Measurements from ENCODE around the gene WNT3A.
A peak's percentile ranks its signal among the peaks of the same experiment; 100 is the strongest.

WNT3A gene

DNA sequence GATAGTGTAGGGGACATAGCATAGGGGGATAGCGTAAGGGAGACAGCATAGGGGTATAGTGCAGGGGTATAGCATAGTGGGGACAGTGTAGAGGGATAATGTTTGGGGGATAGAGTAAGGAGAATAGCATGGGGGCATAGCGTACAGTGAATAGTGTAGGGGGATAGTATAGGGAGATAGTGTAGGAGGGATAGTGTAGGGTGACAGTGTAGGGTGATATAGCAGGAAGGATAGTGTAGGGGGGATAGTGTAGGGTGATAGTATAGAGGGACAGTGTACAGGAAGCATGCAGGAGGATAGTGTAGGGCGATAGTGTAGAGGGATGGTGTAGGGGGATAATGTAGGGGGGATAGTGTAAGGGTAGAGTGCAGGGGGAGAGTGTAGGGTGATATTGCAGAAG, 64.1 kb downstream of the WNT3A start:
- Histone ChIP-seq H3K4me3 (ENCODE audit: low read depth, low read length) (no peak overlapping the region), H3K27me3 (replicated peaks) (peaks cover 6% of the 10 kb centered on the region), H3K27ac (no peak overlapping the region), H3K36me3 (replicated peaks) (no peaks in the 10 kb centered on the region)
- TF ChIP-seq, protein P1, sequence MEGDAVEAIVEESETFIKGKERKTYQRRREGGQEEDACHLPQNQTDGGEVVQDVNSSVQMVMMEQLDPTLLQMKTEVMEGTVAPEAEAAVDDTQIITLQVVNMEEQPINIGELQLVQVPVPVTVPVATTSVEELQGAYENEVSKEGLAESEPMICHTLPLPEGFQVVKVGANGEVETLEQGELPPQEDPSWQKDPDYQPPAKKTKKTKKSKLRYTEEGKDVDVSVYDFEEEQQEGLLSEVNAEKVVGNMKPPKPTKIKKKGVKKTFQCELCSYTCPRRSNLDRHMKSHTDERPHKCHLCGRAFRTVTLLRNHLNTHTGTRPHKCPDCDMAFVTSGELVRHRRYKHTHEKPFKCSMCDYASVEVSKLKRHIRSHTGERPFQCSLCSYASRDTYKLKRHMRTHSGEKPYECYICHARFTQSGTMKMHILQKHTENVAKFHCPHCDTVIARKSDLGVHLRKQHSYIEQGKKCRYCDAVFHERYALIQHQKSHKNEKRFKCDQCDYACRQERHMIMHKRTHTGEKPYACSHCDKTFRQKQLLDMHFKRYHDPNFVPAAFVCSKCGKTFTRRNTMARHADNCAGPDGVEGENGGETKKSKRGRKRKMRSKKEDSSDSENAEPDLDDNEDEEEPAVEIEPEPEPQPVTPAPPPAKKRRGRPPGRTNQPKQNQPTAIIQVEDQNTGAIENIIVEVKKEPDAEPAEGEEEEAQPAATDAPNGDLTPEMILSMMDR (IDR thresholded peaks at IDR 0.05; ENCODE audit: low read depth, low read length, missing control alignments): no peak
- no peak for DNase-seq
- in situ Hi-C loops (cut with HindIII; ENCODE audit: low pct_ligation_motif_present, low sequenced_read_pairs): no loop called here

DNA sequence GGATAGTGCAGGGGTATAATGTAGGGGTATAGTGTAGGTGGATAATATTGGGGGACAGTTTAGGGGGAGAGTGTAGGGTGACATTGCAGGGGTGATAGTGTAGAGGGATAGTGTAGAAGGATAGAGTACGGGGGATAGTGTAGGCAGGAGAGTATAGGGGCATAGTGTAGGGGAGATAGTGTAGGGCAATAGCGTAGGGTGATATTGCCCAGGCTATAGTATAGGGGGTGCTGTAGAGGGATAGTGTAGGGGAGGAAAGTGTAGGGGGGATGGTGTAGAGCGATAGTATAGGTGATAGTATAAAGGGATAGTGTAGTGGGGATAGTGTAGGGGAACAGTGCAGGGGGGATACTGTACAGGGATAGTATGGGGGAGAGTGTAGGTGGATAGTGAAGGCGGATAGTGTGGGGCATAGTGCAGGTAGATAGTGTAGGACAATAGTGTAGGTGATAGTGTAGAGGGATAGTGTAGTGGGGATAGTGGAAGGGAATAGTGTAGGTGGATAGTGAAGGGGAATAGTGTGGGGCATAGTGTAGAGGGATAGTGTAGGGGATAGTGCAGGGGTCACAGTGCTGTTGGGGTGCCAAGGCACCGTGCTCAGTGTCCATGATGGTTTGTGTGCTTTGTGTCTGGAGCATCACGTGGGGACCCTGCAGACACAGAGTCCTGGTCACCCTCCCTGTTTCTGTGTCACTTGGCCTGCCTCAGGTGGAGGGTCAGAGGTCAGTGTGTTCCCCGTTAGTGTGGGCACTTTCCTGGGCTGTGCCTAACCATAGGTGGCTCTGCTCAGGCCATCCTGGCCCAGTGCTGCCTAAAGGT, 65.2 kb downstream of the WNT3A start:
- Histone ChIP-seq H3K36me3 (replicated peaks) (no peaks in the 10 kb centered on the region), H3K27ac (no peak overlapping the region), H3K4me3 (ENCODE audit: low read depth, low read length) (no peak overlapping the region), H3K27me3 (replicated peaks) (peaks cover 5% of the 10 kb centered on the region)
- TF ChIP-seq, protein P1 (IDR thresholded peaks at IDR 0.05; ENCODE audit: low read depth, low read length, missing control alignments): no peak
- DNase-seq: no peak
- in situ Hi-C loops (cut with HindIII; ENCODE audit: low pct_ligation_motif_present, low sequenced_read_pairs): no loop called here

DNA sequence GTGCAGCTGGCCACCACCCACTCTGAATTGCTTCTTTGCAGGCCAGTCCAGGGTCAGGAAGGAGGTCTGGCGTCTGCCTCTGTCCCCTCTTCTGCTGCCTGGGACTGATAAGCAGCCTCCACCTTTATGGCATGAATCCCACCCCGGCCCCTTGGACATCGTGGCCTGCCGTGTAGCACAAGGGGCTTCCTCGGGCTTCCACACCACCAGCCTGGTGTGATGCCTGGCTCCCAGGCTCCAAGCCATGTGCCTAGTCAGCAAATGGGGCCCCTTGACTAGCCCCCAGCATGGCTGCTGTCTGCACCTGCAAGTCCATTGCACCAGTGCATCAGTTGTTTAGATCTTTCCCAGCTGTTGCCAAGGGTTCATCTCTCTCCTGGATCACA, 65.9 kb downstream of the WNT3A start:
- TF ChIP-seq, protein P1 (IDR thresholded peaks at IDR 0.05; ENCODE audit: low read depth, low read length, missing control alignments): no peak
- peaks cover 2% of the 10 kb centered on the region for H3K27me3 ChIP-seq (replicated peaks)
- in situ Hi-C loops (cut with HindIII; ENCODE audit: low pct_ligation_motif_present, low sequenced_read_pairs): no loop called here
- H3K36me3 ChIP-seq (replicated peaks): no peaks in the 10 kb centered on the region
- H3K27ac ChIP-seq: no peak overlapping the region
- no peak for DNase-seq
- H3K4me3 ChIP-seq (ENCODE audit: low read depth, low read length): no peak overlapping the region

DNA sequence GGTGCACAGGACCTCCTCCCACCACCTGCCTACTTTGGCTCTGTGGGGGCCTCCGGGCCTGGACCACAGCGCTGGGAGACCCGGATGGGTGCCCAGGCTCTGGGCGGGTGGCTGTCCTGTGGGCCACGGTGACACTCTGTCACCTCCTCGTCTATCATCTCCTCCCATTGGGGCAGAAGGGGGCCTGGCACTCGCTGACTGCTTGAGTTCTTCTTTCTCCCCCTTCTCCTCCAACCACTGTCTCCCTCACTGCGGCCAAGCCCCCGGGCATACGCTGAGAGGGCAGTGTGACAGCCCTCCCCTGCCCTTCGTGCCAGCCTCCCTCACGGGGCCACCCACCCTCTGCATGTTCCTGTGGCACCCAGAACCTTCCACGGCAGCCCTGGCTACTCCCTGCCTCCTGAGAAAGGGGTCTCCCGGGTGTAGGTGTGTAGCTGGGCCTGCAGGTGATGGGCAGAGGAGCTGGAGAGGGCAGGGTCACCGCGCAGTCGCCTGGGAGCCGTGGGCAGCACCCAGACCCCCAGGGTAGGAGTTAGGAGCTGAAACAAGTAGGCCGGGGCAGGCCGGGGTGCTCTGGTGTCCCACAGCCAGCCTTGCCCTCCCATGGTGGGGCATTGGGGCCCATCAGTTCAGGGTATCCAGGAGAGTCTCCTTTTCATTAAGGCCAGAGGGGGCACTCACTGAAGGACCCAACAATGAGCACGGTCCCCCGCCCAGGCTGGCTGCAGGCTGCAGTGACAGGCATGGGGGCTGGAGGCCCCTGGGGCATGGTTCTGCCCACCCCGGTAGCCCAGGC, 66.5 kb downstream of the WNT3A start:
- Histone ChIP-seq H3K4me3 (ENCODE audit: low read depth, low read length) (no peak overlapping the region), H3K27me3 (replicated peaks) (peaks cover 2% of the 10 kb centered on the region), H3K36me3 (replicated peaks) (no peaks in the 10 kb centered on the region), H3K27ac (no peak overlapping the region)
- TF ChIP-seq, protein P1 (IDR thresholded peaks at IDR 0.05; ENCODE audit: low read depth, low read length, missing control alignments): no peak
- in situ Hi-C loops (cut with HindIII; ENCODE audit: low pct_ligation_motif_present, low sequenced_read_pairs): no loop called here
- no peak for DNase-seq

DNA sequence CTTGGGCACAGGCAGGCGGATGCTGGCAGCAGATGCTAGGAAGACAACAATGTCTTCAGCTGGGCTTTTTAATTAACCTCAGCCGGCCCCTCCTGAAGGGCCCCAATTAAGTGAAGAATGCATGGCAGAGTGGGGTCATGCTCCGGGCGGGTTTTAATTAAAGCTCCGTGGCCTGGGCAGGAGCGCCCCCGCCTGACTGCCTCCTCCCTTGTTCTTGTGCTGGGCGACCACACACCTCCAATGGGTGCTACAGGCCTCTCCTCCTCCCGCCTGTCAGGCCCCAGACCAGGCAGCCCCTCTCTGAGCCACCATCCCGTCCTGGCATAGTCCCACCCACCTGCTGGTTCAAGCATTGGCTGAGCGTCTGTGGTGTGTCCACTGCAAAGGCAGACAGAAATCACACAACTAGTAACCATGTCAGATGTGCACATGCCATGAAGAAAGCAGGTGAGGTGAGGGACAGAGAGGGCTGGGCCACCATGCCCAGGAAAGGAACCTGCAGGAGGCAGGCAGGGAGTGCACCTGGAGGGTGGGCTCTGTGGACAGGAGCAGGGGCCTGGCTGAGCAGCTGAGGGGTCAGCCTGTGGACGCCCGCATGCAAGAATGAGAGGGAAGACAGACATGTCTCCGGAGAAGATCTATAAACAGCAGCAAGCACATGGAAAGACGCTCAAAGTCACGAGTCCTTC, 67.2 kb downstream of the WNT3A start:
- no peak overlapping the region for H3K27ac ChIP-seq
- TF ChIP-seq, protein P1 (IDR thresholded peaks at IDR 0.05; ENCODE audit: low read depth, low read length, missing control alignments): peak; percentile 34
- H3K4me3 ChIP-seq (ENCODE audit: low read depth, low read length): no peak overlapping the region
- peaks cover 2% of the 10 kb centered on the region for H3K27me3 ChIP-seq (replicated peaks)
- no peaks in the 10 kb centered on the region for H3K36me3 ChIP-seq (replicated peaks)
- in situ Hi-C loops (cut with HindIII; ENCODE audit: low pct_ligation_motif_present, low sequenced_read_pairs): no loop called here
- no peak for DNase-seq

Data from brain microvascular endothelial cell (primary cell).